ENCODE measurements around the gene LIN7B.

DNA sequence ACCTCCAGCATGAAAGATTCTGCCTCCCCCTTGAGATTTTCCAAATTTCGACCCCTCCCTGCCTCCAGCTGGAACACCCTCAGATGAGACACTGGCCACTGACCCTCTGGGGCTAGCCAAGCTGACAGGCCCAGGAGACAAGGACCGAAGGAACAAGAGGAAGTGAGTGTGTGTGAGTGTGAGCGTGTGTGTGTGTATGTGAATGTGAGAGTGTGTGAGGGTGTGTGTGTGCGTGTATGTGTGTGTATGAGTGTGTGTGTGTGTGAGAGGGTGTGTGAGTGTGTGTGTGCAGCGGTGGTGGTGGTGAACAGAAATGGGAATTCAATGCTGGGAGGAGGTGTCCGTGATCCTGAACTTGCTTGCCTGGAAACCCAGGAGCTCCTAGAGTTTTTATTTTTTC, 27.2 kb downstream of the LIN7B start:
- no peak for TF ChIP-seq EZH2phosphoT487 (IDR thresholded peaks at IDR 0.05; ENCODE audit: borderline replicate concordance, low read length)
- TF ChIP-seq, protein P1, sequence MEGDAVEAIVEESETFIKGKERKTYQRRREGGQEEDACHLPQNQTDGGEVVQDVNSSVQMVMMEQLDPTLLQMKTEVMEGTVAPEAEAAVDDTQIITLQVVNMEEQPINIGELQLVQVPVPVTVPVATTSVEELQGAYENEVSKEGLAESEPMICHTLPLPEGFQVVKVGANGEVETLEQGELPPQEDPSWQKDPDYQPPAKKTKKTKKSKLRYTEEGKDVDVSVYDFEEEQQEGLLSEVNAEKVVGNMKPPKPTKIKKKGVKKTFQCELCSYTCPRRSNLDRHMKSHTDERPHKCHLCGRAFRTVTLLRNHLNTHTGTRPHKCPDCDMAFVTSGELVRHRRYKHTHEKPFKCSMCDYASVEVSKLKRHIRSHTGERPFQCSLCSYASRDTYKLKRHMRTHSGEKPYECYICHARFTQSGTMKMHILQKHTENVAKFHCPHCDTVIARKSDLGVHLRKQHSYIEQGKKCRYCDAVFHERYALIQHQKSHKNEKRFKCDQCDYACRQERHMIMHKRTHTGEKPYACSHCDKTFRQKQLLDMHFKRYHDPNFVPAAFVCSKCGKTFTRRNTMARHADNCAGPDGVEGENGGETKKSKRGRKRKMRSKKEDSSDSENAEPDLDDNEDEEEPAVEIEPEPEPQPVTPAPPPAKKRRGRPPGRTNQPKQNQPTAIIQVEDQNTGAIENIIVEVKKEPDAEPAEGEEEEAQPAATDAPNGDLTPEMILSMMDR (IDR thresholded peaks at IDR 0.05; ENCODE audit: low read depth, low read length, poor library complexity, severe bottlenecking), result no peak

Data from DOHH2 (cell line).